ENCODE measurements around the gene PDE1A.

The PDE1A gene

DNA sequence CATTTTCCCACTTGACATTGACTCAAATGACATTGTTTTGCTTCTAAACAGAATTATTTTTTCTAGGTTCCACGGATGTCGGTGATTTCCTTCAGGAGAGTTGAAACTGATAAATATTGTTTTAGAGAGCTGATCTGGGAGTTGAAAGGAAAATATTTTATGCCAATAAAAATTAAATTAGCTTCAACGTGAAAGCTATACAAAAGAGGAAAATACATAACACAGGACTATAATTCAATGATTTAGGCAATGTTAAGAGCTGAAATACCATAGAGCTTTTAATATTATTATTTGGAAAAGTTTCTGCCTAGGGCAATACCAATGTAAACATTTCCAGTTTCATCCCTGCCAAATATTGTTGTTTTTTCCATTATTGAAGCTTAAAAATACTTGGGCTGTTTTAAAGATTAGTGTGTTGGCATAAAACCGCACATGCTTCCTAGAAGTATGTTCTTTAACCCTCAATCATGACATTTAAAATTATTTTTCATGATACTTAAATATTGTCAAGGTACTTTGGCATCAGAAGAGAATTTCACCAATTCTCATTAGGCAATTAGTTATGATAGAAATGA is 18.6 kb upstream of the PDE1A start:
- Histone ChIP-seq H3K36me3 (ENCODE audit: insufficient read depth, low read length) (no peaks in the 10 kb centered on the region), H3K79me2 (ENCODE audit: insufficient read depth, low read length) (no peaks in the 10 kb centered on the region), H3K9ac (ENCODE audit: low read depth, low read length, poor library complexity, severe bottlenecking) (no peak overlapping the region), H3F3A (ENCODE audit: low read depth) (no peaks in the 10 kb centered on the region), H3K4me2 (ENCODE audit: low read depth, low read length, poor library complexity, severe bottlenecking) (no peak overlapping the region), H4K20me1 (ENCODE audit: insufficient read depth, low read length, poor library complexity, severe bottlenecking) (no peaks in the 10 kb centered on the region), H3K9me2 (replicated peaks; ENCODE audit: low read depth, low read length) (no peaks in the 10 kb centered on the region), H3K4me1 (ENCODE audit: insufficient read depth, low read length, poor library complexity, severe bottlenecking) (no peaks in the 10 kb centered on the region), H3K4me3 (ENCODE audit: low read length, poor library complexity, severe bottlenecking) (no peak overlapping the region), H3K27me3 (ENCODE audit: insufficient read depth, low read length, poor library complexity, severe bottlenecking) (no peaks in the 10 kb centered on the region), H2AFZ (ENCODE audit: low read length) (no peak overlapping the region), H3K9me3 (ENCODE audit: insufficient read depth, low read depth, low read length) (no peaks in the 10 kb centered on the region)
- TF ChIP-seq EZH2phosphoT487 (IDR thresholded peaks at IDR 0.05; ENCODE audit: borderline replicate concordance) = no peak
- TF ChIP-seq, protein P1, sequence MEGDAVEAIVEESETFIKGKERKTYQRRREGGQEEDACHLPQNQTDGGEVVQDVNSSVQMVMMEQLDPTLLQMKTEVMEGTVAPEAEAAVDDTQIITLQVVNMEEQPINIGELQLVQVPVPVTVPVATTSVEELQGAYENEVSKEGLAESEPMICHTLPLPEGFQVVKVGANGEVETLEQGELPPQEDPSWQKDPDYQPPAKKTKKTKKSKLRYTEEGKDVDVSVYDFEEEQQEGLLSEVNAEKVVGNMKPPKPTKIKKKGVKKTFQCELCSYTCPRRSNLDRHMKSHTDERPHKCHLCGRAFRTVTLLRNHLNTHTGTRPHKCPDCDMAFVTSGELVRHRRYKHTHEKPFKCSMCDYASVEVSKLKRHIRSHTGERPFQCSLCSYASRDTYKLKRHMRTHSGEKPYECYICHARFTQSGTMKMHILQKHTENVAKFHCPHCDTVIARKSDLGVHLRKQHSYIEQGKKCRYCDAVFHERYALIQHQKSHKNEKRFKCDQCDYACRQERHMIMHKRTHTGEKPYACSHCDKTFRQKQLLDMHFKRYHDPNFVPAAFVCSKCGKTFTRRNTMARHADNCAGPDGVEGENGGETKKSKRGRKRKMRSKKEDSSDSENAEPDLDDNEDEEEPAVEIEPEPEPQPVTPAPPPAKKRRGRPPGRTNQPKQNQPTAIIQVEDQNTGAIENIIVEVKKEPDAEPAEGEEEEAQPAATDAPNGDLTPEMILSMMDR (conservative IDR thresholded peaks at IDR 0.05; ENCODE audit: low read length) = no peak

DNA sequence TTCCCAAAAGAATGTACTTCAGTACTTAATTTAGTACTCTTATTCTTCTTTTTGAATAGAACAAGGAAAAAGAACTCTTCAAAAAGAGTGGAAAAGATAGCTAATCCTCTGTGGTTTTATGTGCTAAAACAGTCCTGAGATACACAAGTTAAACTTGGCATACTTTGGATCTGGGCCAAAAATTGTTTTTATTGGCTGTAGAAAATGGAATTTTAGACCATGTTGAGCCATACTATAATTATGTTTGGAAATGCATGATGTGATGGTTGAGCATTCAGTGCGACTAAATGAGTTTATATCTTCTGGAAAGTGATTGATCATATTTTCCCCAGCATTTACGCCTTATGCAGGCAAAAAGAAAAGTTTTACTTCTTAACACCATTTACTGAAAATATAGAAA is 18.0 kb upstream of the PDE1A start:
- Histone ChIP-seq H3K4me3 (ENCODE audit: low read length, poor library complexity, severe bottlenecking) (no peak overlapping the region), H2AFZ (ENCODE audit: low read length) (no peak overlapping the region), H3F3A (ENCODE audit: low read depth) (no peaks in the 10 kb centered on the region), H3K4me2 (ENCODE audit: low read depth, low read length, poor library complexity, severe bottlenecking) (no peak overlapping the region), H3K4me1 (ENCODE audit: insufficient read depth, low read length, poor library complexity, severe bottlenecking) (no peaks in the 10 kb centered on the region), H3K27me3 (ENCODE audit: insufficient read depth, low read length, poor library complexity, severe bottlenecking) (no peaks in the 10 kb centered on the region), H4K20me1 (ENCODE audit: insufficient read depth, low read length, poor library complexity, severe bottlenecking) (no peaks in the 10 kb centered on the region), H3K9me2 (replicated peaks; ENCODE audit: low read depth, low read length) (no peaks in the 10 kb centered on the region), H3K36me3 (ENCODE audit: insufficient read depth, low read length) (no peaks in the 10 kb centered on the region), H3K9me3 (ENCODE audit: insufficient read depth, low read depth, low read length) (no peaks in the 10 kb centered on the region), H3K9ac (ENCODE audit: low read depth, low read length, poor library complexity, severe bottlenecking) (no peak overlapping the region), H3K79me2 (ENCODE audit: insufficient read depth, low read length) (no peaks in the 10 kb centered on the region)
- TF ChIP-seq, protein P1 (conservative IDR thresholded peaks at IDR 0.05; ENCODE audit: low read length) = no peak
- TF ChIP-seq EZH2phosphoT487 (IDR thresholded peaks at IDR 0.05; ENCODE audit: borderline replicate concordance) = no peak

DNA sequence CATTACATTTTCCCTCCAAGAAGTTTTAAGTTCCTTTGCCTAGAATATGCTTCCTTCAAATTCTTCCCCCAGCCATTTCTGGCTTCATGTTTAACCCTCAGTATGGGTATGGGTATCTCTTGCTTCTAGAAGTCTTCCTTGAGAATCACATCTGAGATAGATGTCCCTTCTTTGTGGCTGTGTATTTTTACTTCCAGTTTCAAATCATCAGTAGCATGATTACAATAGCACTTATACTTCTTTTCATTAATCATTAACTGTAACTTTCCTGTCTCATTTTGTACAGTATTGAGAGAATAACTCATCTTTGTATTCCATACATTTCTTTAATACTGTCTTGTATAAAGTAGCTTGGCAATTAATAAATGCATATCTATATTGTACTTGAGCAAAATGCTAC is 17.3 kb upstream of the PDE1A start:
- H3K4me2 ChIP-seq (ENCODE audit: low read depth, low read length, poor library complexity, severe bottlenecking) = no peak overlapping the region
- H2AFZ ChIP-seq (ENCODE audit: low read length) = no peak overlapping the region
- H3K79me2 ChIP-seq (ENCODE audit: insufficient read depth, low read length) = no peaks in the 10 kb centered on the region
- H3K27me3 ChIP-seq (ENCODE audit: insufficient read depth, low read length, poor library complexity, severe bottlenecking) = no peaks in the 10 kb centered on the region
- no peaks in the 10 kb centered on the region for H3K9me3 ChIP-seq (ENCODE audit: insufficient read depth, low read depth, low read length)
- TF ChIP-seq, protein P1 (conservative IDR thresholded peaks at IDR 0.05; ENCODE audit: low read length) = no peak
- no peak for TF ChIP-seq EZH2phosphoT487 (IDR thresholded peaks at IDR 0.05; ENCODE audit: borderline replicate concordance)
- no peaks in the 10 kb centered on the region for H3K36me3 ChIP-seq (ENCODE audit: insufficient read depth, low read length)
- H3K9me2 ChIP-seq (replicated peaks; ENCODE audit: low read depth, low read length) = no peaks in the 10 kb centered on the region
- no peak overlapping the region for H3K4me3 ChIP-seq (ENCODE audit: low read length, poor library complexity, severe bottlenecking)
- H4K20me1 ChIP-seq (ENCODE audit: insufficient read depth, low read length, poor library complexity, severe bottlenecking) = no peaks in the 10 kb centered on the region
- no peak overlapping the region for H3K9ac ChIP-seq (ENCODE audit: low read depth, low read length, poor library complexity, severe bottlenecking)
- H3K4me1 ChIP-seq (ENCODE audit: insufficient read depth, low read length, poor library complexity, severe bottlenecking) = no peaks in the 10 kb centered on the region
- no peaks in the 10 kb centered on the region for H3F3A ChIP-seq (ENCODE audit: low read depth)

Measured in Loucy (cell line).